ENCODE data around the gene LRRC49.

- TF ChIP-seq CTCF (IDR thresholded peaks at IDR 0.05) (no peak), POLR2A (IDR thresholded peaks at IDR 0.05) (no peak)
Observed at GRCh38 chr15:71050461-71050860, 157.8 kb downstream of the LRRC49 start.
